GM04504 (cell line): ENCODE results near the gene RSPH6A.
A peak's percentile ranks its signal among the peaks of the same experiment; 100 is the strongest.

Experiments used
- DNase-seq: peaks from one replicate; pipeline ENCODE4 v3.0.0-alpha.2; 2012; ENCODE audit warnings: low read depth

RSPH6A gene

GRCh38 chr19:45825263-45825605, 10.1 kb upstream of the RSPH6A start:
- DNase-seq = no peak

- DNase-seq = no peak
Measured at GRCh38 chr19:45824531-45825262, 9.6 kb upstream of the RSPH6A start.

GRCh38 chr19:45824041-45824471, 8.9 kb upstream of the RSPH6A start:
- DNase-seq = no peak

GRCh38 chr19:45823182-45823581, 8.1 kb upstream of the RSPH6A start:
- no peak for DNase-seq

- DNase-seq = no peak
Measured at GRCh38 chr19:45822716-45823115, 7.6 kb upstream of the RSPH6A start.

- DNase-seq = no peak
Measured at GRCh38 chr19:45821570-45821969, 6.5 kb upstream of the RSPH6A start.

GRCh38 chr19:45821103-45821521, 6.0 kb upstream of the RSPH6A start:
- no peak for DNase-seq

GRCh38 chr19:45820413-45821102, 5.5 kb upstream of the RSPH6A start:
- no peak for DNase-seq

GRCh38 chr19:45819769-45820168, 4.7 kb upstream of the RSPH6A start:
- DNase-seq = no peak

GRCh38 chr19:45817725-45818301, 2.7 kb upstream of the RSPH6A start:
- no peak for DNase-seq

- DNase-seq = peak; percentile 81
Measured at GRCh38 chr19:45817010-45817724, 2.1 kb upstream of the RSPH6A start.

GRCh38 chr19:45816236-45817009, 1.3 kb upstream of the RSPH6A start:
- DNase-seq = no peak

GRCh38 chr19:45815481-45816216, 541 bp upstream of the RSPH6A start:
- no peak for DNase-seq

GRCh38 chr19:45814166-45814780, 835 bp downstream of the RSPH6A start:
- no peak for DNase-seq

GRCh38 chr19:45812297-45812696, 2.8 kb downstream of the RSPH6A start:
- no peak for DNase-seq

- peak; percentile 28 for DNase-seq
Measured at GRCh38 chr19:45809643-45810159, 5.4 kb downstream of the RSPH6A start.

GRCh38 chr19:45805719-45806118, 9.4 kb downstream of the RSPH6A start:
- DNase-seq = no peak

- DNase-seq = no peak
Measured at GRCh38 chr19:45804959-45805230, 10.2 kb downstream of the RSPH6A start.

- no peak for DNase-seq
Measured at GRCh38 chr19:45804140-45804958, 10.8 kb downstream of the RSPH6A start.

GRCh38 chr19:45801603-45802175, 13.4 kb downstream of the RSPH6A start:
- no peak for DNase-seq
